Panc1 (cell line): ENCODE data around the gene BRD1. TPM values are rescaled to one million over a fixed set of nuclear protein-coding genes. Genes with fewer than 3 reads are reported as not detected.
A peak's percentile ranks its signal among the peaks of the same experiment; 100 is the strongest.

Experiments used
- ATAC-seq: fragments of 200-7000 bp; cut with Tn5 transposase; 2 replicates; pipeline ENCODE4 v1.9.1; 2020; ENCODE audit warnings: mild to moderate bottlenecking, moderate library complexity
- BruUV-seq: library from RNA; stranded (reverse); fragments of 400-500 nt; replicated peaks from 2 replicates; lab custom pipeline; 2021; lab: Mats Ljungman, UMichigan
- CTCF ChIA-PET: fragments of 300-600 bp; sonication (Branson Sonifier 250); formaldehyde crosslinking; loops from one replicate; lab custom pipeline; 2022; ENCODE audit warnings: antibody characterized with exemption; lab: Charles Lee
- POLR2A ChIA-PET: fragments of 300-600 bp; sonication (Branson Sonifier 250); formaldehyde crosslinking; loops from one replicate; lab custom pipeline; 2022; ENCODE audit warnings: antibody characterized with exemption; lab: Charles Lee
- DNase-seq: peaks from one replicate; pipeline ENCODE4 v3.0.0-alpha.2; 2010; ENCODE audit warnings: low read depth, low spot score
- H3K27ac ChIP-seq: 2 replicates; pipeline ENCODE4 v1.5.1; 2011; ENCODE audit warnings: mild to moderate bottlenecking, low read length, inconsistent platforms
- H3K27me3 ChIP-seq: fragments of 200-500 bp; sonication (Bioruptor generic); 2 replicates; pipeline ENCODE4 v1.6.0; 2014; ENCODE audit warnings: low read length, inconsistent platforms; ENCODE audit not compliant: control insufficient read depth, insufficient read depth
- H3K36me3 ChIP-seq: fragments of 200-500 bp; sonication (Bioruptor generic); 2 replicates; pipeline ENCODE4 v1.5.1; 2014; ENCODE audit warnings: inconsistent platforms, mild to moderate bottlenecking, low read length, moderate library complexity; ENCODE audit not compliant: control insufficient read depth, insufficient read depth
- H3K4me1 ChIP-seq: 2 replicates; pipeline ENCODE4 v1.5.1; 2011; ENCODE audit warnings: inconsistent platforms, mild to moderate bottlenecking, low read length, moderate library complexity; ENCODE audit not compliant: control insufficient read depth, insufficient read depth
- H3K4me3 ChIP-seq, 2 experiments: 2 replicates each; pipeline ENCODE4 v1.5.1; 2011 to 2012; ENCODE audit warnings: low read depth in 2 of 2, low read length in 2 of 2, mild to moderate bottlenecking in 2 of 2, inconsistent platforms in 1 of 2, moderate library complexity in 1 of 2
- H3K9me3 ChIP-seq: fragments of 200-500 bp; sonication (Bioruptor generic); 2 replicates; pipeline ENCODE4 v1.5.1; 2014; ENCODE audit warnings: low read depth, mild to moderate bottlenecking, inconsistent platforms, low read length, moderate library complexity; ENCODE audit not compliant: control insufficient read depth, insufficient read depth
- CTCF ChIP-seq: fragments of 450-650 bp; IDR thresholded peaks from 2 replicates; pipeline ENCODE4 v1.5.1; 2017; ENCODE audit warnings: mild to moderate bottlenecking
- POLR2AphosphoS5 ChIP-seq: IDR thresholded peaks from 2 replicates; pipeline ENCODE4 v1.6.1; 2012; ENCODE audit warnings: mild to moderate bottlenecking, low read depth, low read length, moderate library complexity
- REST ChIP-seq, 2 experiments: IDR thresholded peaks; 2 replicates each; pipeline ENCODE4 v1.6.1; 2011 to 2012; ENCODE audit warnings: low read depth in 2 of 2, control low read depth in 1 of 2, low read length in 1 of 2, mild to moderate bottlenecking in 1 of 2, moderate library complexity in 1 of 2; ENCODE audit not compliant: insufficient read depth in 1 of 2
- SIN3A ChIP-seq: IDR thresholded peaks from 2 replicates; pipeline ENCODE4 v1.6.1; 2012; ENCODE audit warnings: low read depth, mild to moderate bottlenecking, low read length, moderate library complexity, borderline replicate concordance; ENCODE audit not compliant: insufficient read depth
- TCF7L2 ChIP-seq: IDR thresholded peaks from 2 replicates; pipeline ENCODE4 v1.6.1; 2011; ENCODE audit warnings: mild to moderate bottlenecking, low read depth, low read length, inconsistent platforms
- in situ Hi-C: cut with HindIII; loops from 2 replicates; pipeline ENCODE4 v1.10.0; 2016; ENCODE audit warnings: low sequenced_read_pairs, low pct_unique_long_range_greater_than_20kb
- intact Hi-C: fragments of 100-400 bp; cut with micrococcal nuclease; formaldehyde crosslinking; loops from one replicate; pipeline ENCODE4 v1.10.0; 2022; ENCODE audit not compliant: unreplicated experiment
- total RNA-seq: library from RNA; stranded (reverse); gene quantifications from one replicate; pipeline ENCODE4 v1.2.1, GENCODE V29; 2021; ENCODE audit not compliant: unreplicated experiment

The BRD1 gene
- total RNA-seq, 1 experiment from 2014 or later, result 24.0 TPM

- no peak for DNase-seq
- in situ Hi-C loops, result no loop called here
- CTCF ChIA-PET, result interaction anchor here (0.6 kb wide), 1 partner anchor 714 kb away, joined by 3 read pairs; no protein-coding TSS in a partner anchor
- Histone ChIP-seq H3K27ac (no peak overlapping the region), H3K36me3 (no peaks in the 10 kb centered on the region), H3K4me3 (no peak overlapping the region), H3K4me1 (no peaks in the 10 kb centered on the region), H3K27me3 (peaks cover 7% of the 10 kb centered on the region; the same call in 1 of the 2 replicates), H3K9me3 (no peaks in the 10 kb centered on the region)
- intact Hi-C loops, result no loop called here
- TF ChIP-seq REST (IDR thresholded peaks at IDR 0.05; ENCODE audit: insufficient read depth in 1 of 2, low read depth in 2 of 2, low read length in 1 of 2) (peak; percentile 90 to 92), CTCF (no peak)
- POLR2A ChIA-PET, result no interaction called here
- ATAC-seq, result no peak; the same call in 1 of the 2 replicates
- no TSS peak for BruUV-seq
These were observed 92.2 kb downstream of the BRD1 start for GRCh38 chr22:49735411-49735900.

GRCh38 chr22:49734882-49735281 is 92.8 kb downstream of the BRD1 start:
- no peaks in the 10 kb centered on the region for H3K9me3 ChIP-seq
- TF ChIP-seq POLR2AphosphoS5, result no peak
- TF ChIP-seq SIN3A, result no peak
- TF ChIP-seq REST (IDR thresholded peaks at IDR 0.05; ENCODE audit: insufficient read depth in 1 of 2, low read depth in 2 of 2, low read length in 1 of 2), result no peak
- no peak for TF ChIP-seq TCF7L2
- no peak for TF ChIP-seq CTCF
- in situ Hi-C loops (no loop called here), intact Hi-C loops (no loop called here)
- BruUV-seq, result no TSS peak
- ATAC-seq (no peak), DNase-seq (no peak)
- POLR2A ChIA-PET, result no interaction called here
- no peaks in the 10 kb centered on the region for H3K4me1 ChIP-seq
- H3K27me3 ChIP-seq, result peaks cover 7% of the 10 kb centered on the region; the same call in 1 of the 2 replicates
- H3K4me3 ChIP-seq, result no peak overlapping the region
- CTCF ChIA-PET, result no interaction called here
- no peaks in the 10 kb centered on the region for H3K36me3 ChIP-seq
- H3K27ac ChIP-seq, result no peak overlapping the region
